GM12873 (cell line): Measurements from ENCODE around the gene TNS1.

Experiments used
- CTCF ChIP-seq: IDR thresholded peaks from 2 replicates; pipeline ENCODE4 v1.5.1; 2012; ENCODE audit warnings: low read depth, mild to moderate bottlenecking, moderate library complexity, low read length, control low read depth; ENCODE audit not compliant: insufficient read depth; ENCODE audit errors: missing control alignments

Gene TNS1

GRCh38 chr2:217938036-217938435 is 64.8 kb downstream of the TNS1 start:
- TF ChIP-seq CTCF = no peak

DNA sequence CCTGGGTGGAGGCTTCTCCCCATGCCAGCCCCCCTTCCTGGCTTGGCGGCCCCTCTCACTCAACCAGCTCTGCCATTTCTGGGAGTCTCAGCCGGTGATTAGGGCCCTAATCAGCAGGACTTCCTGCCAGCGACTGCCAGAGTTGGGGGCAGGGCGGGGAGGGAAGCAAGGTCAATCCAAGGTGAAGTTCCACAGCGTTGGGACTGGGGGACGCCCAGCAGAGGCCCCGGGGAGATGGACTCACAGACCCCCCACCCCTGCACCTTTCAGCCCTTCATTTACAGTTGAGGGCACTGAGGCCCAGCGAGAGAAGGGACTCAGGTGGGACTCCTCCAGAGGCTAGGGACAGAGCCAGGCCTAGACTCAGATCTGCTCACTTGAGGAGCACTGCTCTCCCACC is 65.3 kb downstream of the TNS1 start:
- no peak for TF ChIP-seq CTCF

GRCh38 chr2:217936952-217937351 is 65.8 kb downstream of the TNS1 start:
- no peak for TF ChIP-seq CTCF

DNA sequence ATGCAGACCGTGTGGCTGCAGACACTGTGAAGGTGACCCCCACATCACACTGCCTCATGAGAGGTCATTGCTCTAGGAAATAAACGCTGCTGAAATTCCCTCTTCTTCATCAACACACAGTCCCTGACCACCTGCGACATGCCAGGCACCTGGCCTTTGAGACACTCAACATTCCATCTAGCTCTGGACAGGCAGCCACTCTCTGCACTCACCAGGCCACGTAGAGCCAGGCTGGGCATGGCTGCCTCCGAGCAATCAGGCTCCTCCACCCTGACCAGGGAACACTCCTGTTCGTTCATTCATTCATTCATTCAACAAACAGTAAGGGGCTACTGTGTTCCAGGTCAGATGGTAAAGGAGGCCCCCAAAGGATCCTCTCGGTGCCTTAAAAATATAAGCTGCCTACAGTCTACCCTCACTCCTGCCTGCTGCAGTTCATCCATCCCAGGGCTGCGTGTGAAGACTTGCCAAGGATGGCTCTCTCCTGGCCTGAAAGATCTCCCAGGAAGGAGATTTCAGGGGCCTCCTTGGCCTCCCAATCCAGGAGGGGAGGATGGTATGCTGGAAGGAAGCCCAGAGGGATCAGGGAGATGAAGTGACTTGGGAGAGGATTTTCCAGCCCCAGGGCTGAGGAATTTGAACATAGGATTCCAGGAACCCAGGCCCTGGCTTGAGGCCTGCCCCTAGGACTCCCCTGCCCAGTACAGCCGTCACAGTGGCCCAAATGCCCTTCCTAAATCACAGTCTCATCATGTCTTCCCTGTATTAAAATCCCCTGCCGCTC is 66.7 kb downstream of the TNS1 start:
- TF ChIP-seq CTCF = no peak

GRCh38 chr2:217935235-217935879 is 67.4 kb downstream of the TNS1 start:
- TF ChIP-seq CTCF = no peak

DNA sequence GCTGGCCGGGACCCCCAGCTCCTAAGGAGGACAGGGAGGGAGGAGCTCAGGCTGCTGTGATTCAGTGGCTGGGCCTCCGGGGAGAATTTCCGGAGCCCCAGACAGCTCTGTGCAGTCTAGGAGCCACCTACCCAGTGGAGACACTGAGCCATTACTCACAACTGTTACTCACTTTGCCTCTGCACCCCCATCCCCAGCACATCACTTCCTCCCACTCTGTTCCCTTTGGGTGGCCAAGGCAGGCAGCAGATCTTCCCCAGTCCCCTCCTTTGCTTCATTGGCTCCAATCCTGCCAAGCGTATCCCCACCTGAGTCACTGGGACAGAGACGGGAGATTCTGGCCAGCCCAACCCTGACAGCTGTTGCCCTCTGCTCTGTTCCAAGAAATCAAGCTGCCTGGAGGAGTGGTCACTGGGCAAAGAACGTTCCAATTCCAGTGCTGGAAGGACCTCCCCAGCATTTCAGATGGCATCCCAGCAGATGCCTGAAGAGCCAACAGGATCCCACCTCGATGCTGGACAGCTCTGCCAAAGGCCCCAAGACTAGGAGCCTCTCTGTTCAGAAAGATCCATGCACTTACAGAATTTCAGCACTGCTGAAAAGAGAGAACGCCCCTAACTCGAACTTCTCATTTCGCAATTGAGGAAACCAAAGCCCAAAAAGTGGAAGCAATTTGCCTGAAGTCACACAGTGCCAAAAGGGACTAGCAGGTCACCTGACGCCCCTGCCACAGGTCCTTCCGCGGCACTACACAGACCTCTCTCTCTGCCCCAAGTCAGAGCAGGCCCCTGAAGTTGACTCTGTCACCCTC is 68.3 kb downstream of the TNS1 start:
- no peak for TF ChIP-seq CTCF

DNA sequence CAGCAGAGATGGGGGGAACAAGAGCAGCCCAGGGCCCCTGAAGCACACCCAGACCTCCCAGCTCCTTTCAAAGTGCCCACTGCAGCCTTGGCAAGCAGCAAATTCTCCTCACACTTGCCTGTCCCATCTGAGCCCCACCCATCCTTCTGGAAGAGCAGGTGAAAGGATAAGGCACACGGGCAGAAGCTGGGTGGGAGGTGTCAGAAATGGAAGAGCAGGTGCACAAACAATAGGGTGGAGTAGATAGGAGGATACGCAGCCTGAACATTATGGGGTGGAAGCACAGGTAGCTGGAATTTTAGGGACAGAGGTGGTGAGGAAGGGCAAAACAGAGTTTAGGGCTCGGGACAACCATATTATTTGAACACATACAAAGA is 69.2 kb downstream of the TNS1 start:
- TF ChIP-seq CTCF = no peak
